Measurements from ENCODE around the gene ABCG4.

DNA sequence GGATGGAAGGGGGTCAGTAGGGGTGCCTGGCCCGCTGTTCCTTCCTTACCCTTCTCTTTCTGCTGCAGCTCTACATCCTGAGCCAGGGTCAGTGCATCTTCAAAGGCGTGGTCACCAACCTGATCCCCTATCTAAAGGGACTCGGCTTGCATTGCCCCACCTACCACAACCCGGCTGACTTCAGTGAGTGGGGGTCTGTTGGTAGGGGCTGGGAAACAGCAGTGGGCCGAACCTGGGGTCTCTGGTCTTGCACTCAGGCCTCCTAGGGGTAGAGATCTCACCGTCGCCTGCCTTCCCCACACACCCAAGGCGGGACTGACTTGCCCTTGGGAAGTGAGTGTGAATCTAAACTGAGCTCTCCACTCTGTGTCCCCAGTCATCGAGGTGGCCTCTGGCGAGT, 7.6 kb downstream of the ABCG4 start:
- TF ChIP-seq, protein P1, sequence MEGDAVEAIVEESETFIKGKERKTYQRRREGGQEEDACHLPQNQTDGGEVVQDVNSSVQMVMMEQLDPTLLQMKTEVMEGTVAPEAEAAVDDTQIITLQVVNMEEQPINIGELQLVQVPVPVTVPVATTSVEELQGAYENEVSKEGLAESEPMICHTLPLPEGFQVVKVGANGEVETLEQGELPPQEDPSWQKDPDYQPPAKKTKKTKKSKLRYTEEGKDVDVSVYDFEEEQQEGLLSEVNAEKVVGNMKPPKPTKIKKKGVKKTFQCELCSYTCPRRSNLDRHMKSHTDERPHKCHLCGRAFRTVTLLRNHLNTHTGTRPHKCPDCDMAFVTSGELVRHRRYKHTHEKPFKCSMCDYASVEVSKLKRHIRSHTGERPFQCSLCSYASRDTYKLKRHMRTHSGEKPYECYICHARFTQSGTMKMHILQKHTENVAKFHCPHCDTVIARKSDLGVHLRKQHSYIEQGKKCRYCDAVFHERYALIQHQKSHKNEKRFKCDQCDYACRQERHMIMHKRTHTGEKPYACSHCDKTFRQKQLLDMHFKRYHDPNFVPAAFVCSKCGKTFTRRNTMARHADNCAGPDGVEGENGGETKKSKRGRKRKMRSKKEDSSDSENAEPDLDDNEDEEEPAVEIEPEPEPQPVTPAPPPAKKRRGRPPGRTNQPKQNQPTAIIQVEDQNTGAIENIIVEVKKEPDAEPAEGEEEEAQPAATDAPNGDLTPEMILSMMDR (IDR thresholded peaks at IDR 0.05): no peak
- no peak for TF ChIP-seq POLR2A (IDR thresholded peaks at IDR 0.05)
- no peak for TF ChIP-seq POLR2AphosphoS5 (IDR thresholded peaks at IDR 0.05)
